ENCODE results near the gene MYH14. TPM values are rescaled to one million over a fixed set of nuclear protein-coding genes. Genes with fewer than 3 reads are reported as not detected.

The MYH14 gene
- total and polyA plus RNA-seq, 2 of the 8 experiments (the other 6 are each of a cell fraction or from before 2014, with no cell fraction given): 17.3 to 28.6 TPM

DNA sequence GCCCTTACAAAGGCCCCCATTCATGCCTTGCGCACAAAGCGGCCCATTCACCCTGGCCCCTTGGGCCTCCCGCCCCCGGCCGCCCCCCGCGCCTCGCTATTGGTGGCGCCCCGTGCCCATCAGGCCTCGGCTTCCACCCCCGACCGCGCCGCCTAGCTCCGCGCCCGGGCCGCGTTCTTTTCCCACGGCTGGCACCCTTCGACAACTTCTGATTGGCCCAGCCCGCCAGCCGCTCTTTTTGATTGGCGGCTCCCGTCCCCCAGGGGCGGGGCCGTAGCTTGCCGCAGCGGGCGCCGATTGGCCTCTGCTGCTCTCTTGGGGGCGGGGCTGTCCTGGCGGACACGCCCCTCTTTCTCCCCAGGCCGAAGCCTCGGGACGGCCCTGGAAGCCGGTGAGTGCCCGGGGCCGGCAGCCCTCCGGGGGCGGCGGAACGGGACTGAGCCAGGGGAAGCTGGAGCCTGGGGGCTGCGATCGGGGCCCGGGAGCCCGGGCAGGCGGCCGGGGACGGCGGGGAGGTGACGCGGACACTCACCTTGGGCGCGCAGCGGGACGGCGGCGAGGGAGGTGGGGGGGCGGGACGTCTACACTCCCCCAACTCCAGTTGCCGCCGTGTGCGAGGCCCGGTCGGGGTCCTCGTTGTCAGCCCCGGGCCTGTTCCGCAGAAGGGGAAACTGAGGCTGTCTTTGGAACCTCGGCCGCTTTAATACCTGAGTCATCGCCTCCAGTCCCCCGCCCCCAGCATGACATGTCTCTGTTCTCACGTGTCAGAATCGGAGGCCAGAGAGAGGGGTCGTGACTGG is at the start of gene MYH14 (continued):
- TF ChIP-seq NRF1 (IDR thresholded peaks at IDR 0.05; ENCODE audit: low read depth, low read length): no peak
- no peak for TF ChIP-seq CTBP2 (IDR thresholded peaks at IDR 0.05; ENCODE audit: borderline replicate concordance, insufficient read depth, insufficient read length, low read length)
- TF ChIP-seq BRCA1 (IDR thresholded peaks at IDR 0.05; ENCODE audit: low read depth, low read length): no peak
- peak; percentile 43 for TF ChIP-seq ASH2L (IDR thresholded peaks at IDR 0.05; ENCODE audit: low read length)
- no peak for TF ChIP-seq CBX8 (IDR thresholded peaks at IDR 0.05; ENCODE audit: borderline replicate concordance, low read depth, low read length)
- TF ChIP-seq, protein P1, sequence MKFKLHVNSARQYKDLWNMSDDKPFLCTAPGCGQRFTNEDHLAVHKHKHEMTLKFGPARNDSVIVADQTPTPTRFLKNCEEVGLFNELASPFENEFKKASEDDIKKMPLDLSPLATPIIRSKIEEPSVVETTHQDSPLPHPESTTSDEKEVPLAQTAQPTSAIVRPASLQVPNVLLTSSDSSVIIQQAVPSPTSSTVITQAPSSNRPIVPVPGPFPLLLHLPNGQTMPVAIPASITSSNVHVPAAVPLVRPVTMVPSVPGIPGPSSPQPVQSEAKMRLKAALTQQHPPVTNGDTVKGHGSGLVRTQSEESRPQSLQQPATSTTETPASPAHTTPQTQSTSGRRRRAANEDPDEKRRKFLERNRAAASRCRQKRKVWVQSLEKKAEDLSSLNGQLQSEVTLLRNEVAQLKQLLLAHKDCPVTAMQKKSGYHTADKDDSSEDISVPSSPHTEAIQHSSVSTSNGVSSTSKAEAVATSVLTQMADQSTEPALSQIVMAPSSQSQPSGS (IDR thresholded peaks at IDR 0.05; ENCODE audit: low read length): no peak
- TF ChIP-seq POLR2AphosphoS5 (IDR thresholded peaks at IDR 0.05; ENCODE audit: low read depth, low read length): no peak
- TF ChIP-seq GTF2F1 (IDR thresholded peaks at IDR 0.05; ENCODE audit: borderline replicate concordance, low read depth, low read length): no peak
- no peak for TF ChIP-seq EZH2 (IDR thresholded peaks at IDR 0.05; ENCODE audit: low read depth, low read length, severe bottlenecking)
- no peak; the same call in 1 of the 2 replicates for TF ChIP-seq CREB1 (IDR thresholded peaks at IDR 0.05)
- TF ChIP-seq SRF (IDR thresholded peaks at IDR 0.05; ENCODE audit: low read depth, low read length): no peak
- peak; percentile 92 for TF ChIP-seq SP1 (IDR thresholded peaks at IDR 0.05; ENCODE audit: low read depth, low read length)
- TF ChIP-seq, protein P2, sequence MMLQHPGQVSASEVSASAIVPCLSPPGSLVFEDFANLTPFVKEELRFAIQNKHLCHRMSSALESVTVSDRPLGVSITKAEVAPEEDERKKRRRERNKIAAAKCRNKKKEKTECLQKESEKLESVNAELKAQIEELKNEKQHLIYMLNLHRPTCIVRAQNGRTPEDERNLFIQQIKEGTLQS (IDR thresholded peaks at IDR 0.05; ENCODE audit: insufficient read depth, low read depth, low read length): no peak
- no peak for TF ChIP-seq JUND (IDR thresholded peaks at IDR 0.05; ENCODE audit: low read length)
- TF ChIP-seq TBP (IDR thresholded peaks at IDR 0.05; ENCODE audit: low read depth, low read length): no peak
- TF ChIP-seq TAF1 (IDR thresholded peaks at IDR 0.05; ENCODE audit: low read depth, low read length): 0 out of 2 replicates have a peak, but pooled peaks have one; percentile 16
- 0 out of 2 replicates have a peak, but pooled peaks have one; percentile 23 for TF ChIP-seq RFX5 (IDR thresholded peaks at IDR 0.05; ENCODE audit: borderline replicate concordance, low read depth, low read length)
- TF ChIP-seq KDM1A (IDR thresholded peaks at IDR 0.05; ENCODE audit: borderline replicate concordance, low read length): no peak
- no peak for TF ChIP-seq FOSL1 (IDR thresholded peaks at IDR 0.05; ENCODE audit: insufficient read depth, low read depth, low read length)
- TF ChIP-seq, protein P3, sequence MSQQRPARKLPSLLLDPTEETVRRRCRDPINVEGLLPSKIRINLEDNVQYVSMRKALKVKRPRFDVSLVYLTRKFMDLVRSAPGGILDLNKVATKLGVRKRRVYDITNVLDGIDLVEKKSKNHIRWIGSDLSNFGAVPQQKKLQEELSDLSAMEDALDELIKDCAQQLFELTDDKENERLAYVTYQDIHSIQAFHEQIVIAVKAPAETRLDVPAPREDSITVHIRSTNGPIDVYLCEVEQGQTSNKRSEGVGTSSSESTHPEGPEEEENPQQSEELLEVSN (IDR thresholded peaks at IDR 0.05): peak; percentile 49
